Activated T-helper 9 cell treated with anti-CD3 and anti-CD28 coated beads, Interleukin-2, amount 50 U/mL, for 16 hours (primary cell): ENCODE data around the gene XRCC4.
"Not testable (repeated sequence)": the region's sequence is repeated elsewhere in the genome, so short reads cannot be mapped to it uniquely, and the experiment has no call there.

Experiments
- DNase-seq: peaks from one replicate; pipeline ENCODE4 v3.0.0-alpha.2; 2020; ENCODE audit warnings: low read depth

Gene XRCC4

DNA sequence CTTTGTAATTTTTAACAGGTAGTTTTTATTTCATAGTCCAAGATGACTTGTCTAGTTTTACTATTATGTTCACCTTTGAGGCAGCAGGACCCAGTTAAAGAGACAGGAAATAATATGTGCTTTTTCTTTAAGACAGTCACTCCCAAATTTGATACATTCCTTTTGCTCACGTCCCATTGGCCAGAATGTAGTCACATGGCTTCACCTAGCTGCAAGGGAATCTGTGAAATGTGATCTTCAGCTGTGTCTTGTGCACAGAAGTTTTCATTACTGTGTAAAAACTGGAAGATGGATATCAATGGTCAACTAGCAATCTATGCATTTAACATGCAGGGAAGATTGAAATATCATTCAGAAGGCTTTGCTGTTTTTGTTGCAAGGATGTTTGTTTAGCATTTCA, 41.1 kb downstream of the XRCC4 start:
- DNase-seq, result no peak

DNA sequence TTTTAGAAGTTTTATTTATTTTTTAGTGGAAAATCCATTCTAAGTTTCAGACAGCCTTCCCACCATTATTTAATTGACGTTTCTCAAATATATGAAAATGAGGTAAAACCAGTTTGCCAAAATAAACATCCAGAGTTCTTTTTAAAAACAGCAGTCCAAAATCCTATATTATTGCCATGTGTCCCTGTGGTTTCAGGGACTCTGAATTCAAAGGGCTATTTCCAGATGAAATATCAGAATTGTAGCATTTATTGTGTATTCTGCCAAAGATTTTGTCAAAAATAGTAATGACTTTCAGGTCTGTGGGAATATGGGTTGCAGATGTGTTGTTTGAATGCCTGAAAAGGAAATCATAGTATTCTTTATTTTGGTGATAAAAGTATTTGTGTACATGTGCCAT, 41.6 kb downstream of the XRCC4 start:
- no peak for DNase-seq

DNA sequence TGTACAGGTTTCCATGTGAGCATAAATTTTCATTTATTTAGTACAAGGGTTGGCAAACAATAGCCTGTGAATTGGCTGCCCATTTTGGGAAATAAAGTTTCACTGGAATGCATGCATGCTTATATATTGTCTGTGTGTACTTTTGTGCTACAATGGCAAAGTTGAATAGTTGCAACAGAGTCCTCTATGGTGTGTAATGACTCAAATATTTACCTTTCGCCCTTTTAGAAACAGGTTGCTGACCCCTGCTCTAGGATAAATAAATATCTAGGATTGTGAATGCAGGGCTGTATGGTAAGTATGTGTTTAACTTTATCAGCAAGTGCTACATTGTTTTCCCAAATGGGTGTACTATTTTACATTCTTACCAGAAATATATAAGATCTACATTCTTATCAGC, 47.2 kb downstream of the XRCC4 start:
- no peak for DNase-seq

DNA sequence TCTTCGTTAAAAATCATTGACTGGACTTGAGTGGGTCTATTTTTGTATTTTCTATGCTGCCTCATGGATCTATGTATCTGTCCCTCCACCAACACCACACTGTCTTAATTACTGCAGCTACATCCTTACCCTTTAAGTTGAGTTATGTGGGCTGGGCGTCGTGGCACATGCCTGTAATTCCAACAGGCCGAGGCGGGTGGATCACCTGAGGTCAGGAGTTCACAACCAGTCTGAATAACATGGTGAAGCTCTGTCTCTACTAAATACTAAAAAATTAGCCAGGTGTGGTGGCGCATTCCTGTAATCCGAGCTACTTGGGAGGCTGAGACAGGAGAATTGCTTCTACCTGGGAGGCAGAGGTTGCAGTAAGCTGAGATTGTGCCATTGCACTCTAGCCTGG, 48.2 kb downstream of the XRCC4 start:
- no peak for DNase-seq

DNA sequence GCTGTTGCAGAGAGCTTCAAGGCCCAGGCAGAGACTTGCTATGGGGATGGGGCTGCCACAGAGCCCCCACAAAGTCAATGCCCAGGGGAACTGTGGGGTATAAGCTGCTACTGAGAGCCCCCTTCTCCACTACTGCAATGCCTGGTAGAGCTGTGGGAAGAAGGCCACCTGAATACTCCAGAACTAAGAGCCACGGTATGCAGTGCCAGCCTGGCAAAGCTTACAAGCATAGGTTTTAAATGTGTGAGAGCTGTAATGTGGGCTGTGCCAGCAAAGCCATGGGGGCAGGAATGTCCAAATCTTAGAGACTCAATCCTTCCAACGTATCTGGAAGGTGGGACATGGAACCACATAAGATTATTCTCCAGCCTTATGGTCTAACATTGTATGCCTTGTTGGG, 49.2 kb downstream of the XRCC4 start:
- DNase-seq, result no peak

DNA sequence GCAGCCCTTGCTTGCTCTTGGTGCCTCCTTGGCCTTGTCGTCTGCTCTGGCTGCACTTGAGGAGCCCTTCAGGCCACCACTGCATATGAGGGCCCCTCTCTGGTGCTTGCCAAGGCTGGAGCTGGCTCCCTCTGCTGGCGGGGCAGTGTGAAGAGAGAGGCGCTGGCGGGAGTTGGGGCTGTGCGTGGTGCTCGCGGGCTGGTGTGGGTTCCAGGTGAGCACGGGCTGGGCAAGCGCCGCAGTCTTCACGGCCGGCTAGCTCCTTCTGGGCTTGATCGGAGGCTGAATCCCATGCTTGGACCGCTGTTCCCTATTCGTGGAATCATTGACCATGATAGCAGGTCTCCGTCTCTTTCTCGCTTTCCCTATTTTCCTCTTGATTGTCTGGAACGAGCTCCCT, 56.5 kb downstream of the XRCC4 start:
- no peak for DNase-seq

DNA sequence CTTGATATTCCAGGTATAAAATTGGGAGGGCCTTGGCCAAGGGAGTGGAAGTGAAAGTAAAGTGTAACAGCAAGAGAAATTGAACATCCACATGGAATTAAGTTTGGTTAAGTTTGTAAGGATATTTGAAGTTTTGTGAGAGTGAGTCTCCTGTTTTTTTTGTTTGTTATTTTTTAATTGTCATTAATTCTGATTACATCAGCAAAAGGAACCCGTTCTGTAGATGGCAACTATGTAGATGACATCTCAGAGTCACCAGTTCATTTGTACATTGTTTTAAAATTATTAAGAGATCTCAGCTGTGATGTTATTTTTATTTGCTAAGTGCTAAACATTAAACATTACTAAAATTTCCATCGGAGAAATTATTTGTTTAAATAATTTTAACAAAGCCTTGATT, 65.2 kb downstream of the XRCC4 start:
- no peak for DNase-seq

DNA sequence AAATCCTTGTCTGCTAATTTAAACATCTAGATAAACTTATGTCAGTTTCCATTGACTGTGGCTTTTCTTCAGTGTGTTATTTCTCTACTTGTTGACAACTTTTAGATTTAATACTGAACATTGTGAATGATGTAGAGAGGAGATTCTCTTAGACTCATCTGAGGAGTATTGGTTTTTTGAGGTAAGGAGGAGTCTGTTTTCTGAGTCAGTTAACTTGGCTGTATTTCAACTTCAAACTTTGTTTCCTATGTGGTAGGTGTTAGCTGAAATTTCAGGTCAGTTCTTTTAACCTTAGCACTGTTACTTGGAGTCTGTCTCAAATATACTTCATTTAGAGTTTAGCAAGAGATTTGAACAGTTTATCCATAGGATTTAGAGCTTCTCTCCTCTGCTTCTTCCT, 67.9 kb downstream of the XRCC4 start:
- DNase-seq, result no peak

DNA sequence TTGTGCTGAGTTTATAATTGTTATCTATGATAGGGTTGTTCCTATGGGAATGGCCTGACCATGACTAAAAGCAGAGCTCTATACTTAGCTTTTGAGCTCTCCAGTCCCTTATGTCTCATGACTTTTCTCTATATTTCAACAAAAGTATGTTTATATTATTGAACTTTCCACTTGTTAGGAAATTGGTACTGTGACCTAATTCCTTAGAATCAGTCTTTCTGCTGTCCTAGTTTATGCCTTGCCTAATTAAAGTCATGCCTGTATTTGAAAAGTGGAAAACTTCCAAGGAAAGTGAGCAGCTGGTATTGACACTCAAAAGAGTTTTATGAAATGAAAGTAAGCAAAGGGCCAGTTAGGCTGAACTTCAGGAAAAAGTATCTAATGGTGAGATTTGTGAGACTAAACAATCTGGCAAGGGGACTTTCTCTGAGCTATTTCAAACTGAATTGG, 68.6 kb downstream of the XRCC4 start:
- DNase-seq, result no peak

DNA sequence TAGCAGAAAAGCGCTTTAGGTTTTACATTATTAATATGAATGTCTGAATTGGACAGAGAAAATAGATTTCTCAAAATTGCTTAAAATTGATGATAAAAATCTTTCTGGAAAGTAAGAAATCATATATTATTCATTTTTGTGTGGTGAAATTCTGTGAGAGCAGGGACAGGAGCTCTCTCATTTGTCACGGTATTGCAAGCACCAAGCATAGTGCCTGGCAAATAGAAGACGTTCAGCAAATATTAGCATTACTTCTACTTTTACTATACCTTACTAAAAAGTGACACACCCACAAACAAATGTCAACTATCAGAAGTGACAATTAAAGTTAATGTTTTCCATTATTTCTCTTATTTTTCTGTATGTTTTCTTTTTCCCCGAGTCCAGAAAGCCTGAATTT, 69.1 kb downstream of the XRCC4 start:
- DNase-seq, result no peak

DNA sequence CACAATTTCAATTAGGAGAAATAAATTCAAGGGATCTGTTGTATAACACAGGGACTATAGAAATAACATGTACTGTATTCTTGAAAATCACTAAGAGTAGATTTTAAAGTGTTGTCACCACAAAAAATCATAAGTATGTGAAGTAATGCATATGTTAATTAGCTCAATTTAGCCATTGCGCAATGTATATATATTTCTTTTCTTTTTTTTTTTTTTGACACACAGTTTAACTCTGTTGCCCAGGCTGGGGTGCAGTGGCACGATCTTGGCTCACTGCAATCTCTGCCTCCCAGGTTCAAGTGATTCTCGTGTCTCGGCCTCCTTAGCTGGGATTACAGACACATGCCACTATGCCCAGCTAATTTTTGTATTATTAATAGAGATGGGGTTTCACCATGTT, 70.2 kb downstream of the XRCC4 start:
- DNase-seq, result no peak

DNA sequence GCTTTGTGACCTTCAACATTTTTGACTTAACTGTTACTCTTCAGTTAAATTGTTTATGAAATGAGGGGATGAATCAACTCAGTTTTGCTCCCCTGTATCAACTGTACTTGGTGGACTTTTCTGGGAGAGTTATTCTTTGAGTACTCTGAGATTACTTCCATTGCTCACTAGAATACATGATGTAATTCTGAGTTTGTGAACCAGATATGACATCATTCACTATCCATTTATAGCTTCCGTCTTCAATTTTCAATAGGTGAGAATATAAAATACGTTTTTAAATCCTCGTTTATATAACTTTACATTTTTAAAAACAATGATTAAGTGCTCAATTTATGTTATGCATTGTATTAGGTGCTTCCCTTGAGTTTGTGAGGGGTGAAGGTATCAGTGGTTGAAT, 71.0 kb downstream of the XRCC4 start:
- DNase-seq, result no peak

DNA sequence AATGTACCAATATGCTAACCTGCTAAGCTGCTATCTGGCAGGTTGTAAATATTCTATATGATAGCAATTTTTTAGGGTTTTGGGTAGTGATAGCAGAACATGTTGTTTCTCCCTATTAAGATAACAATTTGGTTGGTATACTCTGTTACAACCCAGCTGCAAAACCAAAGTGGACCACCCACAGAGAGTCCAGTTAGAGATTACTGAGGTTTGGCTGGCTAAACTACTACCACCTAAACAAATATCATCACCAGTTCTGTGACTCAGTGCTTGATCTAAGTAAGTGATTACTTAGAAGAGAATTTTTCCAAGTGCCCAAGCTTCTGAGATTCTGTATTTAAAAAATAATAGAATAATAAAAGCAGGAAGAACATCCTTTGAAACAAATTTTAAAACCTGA, 72.3 kb downstream of the XRCC4 start:
- no peak for DNase-seq

DNA sequence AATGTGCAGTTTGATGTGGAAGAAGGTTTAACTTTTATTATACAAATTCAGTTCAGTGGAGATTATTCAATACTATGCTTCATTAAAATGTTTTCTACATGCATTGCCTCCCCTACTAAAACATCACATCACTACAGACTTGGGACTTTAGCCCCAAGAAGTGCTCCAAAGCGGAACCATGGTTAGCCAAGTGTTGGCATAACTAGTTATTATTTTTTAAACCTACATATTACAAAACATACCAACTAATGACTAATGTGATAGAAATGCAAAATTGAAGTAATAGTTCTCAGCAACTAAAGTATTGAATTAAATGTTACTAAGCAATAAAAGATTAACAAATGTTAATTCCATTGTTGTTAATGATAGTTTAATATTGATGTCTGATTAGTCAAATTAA, 74.5 kb downstream of the XRCC4 start:
- DNase-seq, result no peak

DNA sequence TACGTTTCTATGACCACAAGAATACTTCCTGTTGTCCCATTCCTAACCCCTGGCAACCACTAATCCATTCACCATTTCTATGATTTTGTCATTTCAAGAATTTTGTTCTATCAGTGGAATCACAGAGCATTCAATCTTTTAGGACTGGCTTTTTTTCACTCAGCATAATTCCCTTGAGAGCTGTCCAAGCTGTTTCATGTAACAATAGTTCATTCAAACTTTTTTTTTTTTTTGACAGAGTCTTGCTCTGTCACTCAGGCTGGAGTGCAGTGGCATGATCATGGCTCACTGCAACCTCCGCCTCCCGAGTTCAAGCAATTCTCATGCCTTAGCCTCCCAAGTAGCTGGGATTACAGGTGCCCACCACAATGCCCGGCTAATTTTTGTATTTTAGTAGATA, 75.6 kb downstream of the XRCC4 start:
- DNase-seq, result not testable (repeated sequence)

DNA sequence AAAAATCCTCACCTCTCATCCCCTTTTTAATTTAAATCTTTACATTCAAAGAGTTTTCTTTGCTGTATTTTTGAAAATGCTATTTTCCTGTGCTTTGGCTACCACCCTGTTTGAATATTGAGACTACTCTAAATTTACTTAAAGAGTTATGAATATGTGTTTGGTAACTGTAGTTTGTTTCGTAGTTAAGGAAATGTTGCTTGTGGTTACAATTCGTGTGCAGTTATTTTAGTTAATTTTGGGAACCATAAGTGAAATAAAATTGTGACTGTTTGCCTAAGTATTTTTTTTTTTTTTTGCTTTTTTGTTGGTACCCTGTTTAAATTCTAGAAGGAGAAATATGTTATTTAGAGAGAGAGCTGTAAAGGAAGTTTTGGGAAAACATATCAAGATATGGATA, 78.7 kb downstream of the XRCC4 start:
- no peak for DNase-seq

DNA sequence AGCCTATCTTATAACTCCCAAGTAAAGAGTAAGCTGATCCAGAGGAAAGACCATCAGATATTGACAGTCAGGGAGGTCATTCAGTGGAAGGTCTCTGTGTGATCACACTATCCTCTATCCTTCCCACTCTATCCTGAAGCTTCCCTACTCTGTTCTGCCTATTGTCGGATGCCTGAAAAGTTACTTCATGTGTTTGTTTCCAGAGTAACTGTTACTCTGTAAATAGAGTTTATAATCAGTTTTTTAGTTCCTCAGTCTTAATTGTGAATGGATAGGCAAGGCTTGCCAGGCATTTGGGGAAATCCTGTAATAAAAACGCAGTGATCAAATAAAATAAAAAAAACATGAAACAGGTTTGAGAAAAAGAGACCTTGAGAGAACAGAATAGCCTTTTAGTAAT, 79.8 kb downstream of the XRCC4 start:
- DNase-seq, result no peak

DNA sequence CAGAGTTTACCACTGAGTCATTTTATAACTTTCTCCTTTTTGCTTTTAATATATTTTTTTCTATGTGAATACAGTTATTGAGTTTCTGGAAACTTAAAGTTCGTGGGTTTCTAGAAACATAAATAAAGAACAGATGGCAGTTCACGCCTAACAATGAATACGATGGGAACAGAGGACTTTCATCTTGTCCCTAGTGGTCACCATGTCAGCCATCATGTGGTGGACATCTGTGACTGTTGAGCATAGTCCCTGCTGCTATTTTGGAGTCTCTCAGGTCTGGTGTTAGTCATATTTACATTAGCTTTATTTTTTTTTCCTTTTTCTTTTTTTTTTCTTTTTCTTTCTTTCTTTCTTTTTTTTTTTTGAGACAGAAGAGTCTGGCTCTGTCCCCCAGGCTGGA, 85.3 kb downstream of the XRCC4 start:
- no peak for DNase-seq

DNA sequence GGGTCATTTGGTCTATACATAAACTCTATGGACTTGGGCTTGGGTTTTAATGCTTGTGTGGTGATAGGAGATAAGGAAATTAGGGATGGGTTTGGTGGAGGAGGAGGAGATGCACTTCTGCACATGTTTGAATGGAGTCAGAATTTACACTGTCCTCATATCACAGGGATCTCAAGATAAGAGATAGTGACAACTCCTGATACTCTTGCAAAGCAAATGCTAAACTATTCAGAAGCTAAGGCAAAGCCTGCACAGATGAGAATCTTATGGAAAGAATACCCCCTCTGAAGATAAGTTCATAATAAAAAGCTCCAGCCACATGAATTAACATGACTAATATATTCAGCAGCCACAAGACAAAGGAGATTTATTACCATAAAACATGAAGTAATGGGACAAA, 90.2 kb downstream of the XRCC4 start:
- no peak for DNase-seq

DNA sequence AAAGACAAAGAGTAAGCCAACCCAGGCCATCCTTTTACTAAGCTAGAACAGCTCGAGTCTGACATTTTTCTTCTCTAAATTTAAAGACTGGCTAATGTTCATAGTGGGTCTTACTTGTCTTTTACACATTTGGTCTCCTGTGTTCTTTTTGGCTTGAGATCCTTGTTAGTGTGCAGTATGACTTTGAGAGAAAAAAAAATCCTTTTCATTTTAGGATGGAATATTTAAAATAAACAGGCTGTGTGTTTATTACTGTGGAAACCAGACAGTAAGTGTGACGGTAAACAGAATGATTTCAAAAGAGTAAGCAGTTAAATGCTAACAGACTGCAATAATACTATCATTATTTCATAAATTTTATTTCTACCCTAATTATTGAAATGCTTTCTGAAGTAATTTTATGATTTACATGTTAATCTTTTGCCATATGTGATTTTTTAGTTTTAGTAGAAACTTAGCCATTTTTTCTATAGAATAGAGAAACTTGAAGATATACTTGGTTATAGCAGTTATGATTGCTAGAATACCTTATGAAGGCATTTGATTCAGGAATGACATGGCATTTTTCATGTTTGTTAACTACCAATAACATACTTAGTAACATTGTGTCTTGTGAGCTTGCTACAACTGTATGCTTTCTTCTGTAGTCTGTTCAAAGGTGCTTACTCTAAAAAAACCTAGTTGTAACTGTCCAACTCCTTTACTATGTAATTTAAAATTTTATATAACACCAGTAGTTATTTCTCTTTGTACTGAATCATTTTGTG, 92.4 kb downstream of the XRCC4 start:
- no peak for DNase-seq

DNA sequence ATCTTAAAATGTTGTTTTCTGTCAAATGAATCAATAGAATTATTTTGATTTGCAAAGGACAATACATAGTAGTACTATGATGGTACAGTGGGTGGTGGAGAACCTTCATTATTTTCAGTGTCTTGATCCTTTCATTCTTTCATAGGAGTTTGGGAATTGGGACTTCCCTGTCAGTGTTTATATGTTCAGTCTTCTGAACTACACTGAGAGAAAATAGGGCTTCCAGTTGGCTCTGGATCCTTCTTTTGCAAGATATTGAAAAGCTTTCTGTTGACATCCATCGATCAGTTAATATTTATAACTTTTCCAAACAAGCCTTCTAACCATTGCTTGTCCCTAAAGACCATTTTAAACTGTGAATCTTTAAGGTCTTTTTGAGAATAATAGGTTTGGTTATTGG, 94.7 kb downstream of the XRCC4 start:
- DNase-seq, result no peak

DNA sequence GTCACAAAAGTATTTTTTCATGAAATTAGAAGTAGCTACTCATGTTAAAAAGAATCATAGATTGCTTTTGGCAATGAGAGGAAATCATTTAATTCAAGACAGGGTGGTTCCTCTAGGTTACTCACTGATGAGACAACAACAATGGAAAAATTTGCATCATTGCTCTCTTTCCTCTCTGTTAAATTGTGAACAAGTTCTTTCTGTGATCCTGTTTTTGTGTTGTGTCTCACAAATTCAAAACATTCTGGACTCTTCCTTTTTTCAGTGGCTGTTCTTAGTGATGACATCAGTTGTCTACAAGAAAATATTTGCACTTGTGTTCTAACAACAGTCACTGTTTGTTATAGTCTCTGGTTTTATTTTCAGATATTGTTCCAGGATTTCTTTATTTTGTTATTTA, 95.3 kb downstream of the XRCC4 start:
- DNase-seq, result no peak

DNA sequence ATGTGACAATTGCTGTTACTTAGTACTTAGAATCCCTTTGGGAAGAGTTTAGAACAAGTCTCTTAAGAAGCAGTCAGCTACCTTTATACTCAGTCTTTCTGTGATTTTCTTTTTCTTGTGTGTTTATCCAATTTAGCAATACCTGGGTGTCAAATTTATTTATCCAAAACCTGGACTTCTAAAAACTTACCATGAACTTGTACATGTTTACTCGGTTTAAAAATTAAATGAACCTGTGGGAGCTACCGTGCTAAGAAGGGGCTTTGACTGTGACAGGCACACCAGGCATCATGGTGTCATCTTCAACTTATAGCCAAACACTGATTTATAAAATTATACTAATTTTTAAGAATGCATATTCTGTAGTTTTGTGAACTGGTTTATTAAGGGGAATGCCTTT, 96.5 kb downstream of the XRCC4 start:
- DNase-seq, result no peak

DNA sequence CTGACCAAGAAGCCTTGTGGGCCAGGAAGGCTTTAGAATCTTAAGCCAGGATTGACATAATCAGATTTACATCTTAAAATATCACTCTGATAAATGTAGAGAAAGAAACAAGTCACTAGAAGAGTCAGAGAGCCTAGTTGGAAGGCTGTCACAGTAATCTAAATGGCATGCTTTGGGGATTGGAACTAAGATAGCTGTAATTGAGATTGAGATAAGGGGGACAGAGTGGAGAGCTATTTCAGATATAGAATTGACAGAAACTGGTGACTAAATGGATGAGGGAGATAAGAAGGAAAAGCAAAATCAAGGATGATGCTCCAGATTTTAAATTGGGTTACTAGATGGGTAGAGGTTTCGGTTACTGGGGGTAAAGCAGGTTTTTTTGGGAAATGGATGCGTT, 100.5 kb downstream of the XRCC4 start:
- no peak for DNase-seq

DNA sequence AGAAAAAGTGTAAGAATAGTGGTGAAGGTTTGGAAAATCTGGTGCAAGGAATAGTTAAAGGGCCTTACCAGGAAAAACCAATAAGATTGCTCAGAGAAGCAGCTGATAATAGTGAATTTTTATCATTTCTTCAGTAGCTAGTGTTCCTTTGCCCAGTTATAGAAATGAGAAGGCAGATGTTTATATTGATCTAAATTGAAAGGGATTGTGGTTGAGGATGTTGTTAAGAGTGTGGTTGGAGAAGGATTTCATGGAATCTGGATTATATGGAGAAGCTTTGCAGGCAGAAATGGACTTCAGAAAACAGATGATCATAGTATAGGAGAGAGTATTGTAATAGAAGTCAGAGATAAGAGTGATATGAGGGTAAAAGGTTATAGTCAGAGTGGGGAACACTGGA, 102.6 kb downstream of the XRCC4 start:
- DNase-seq, result no peak
